Hepatocyte (in vitro differentiated cells): ENCODE results near the gene CDH12. TPM values are rescaled to one million over a fixed set of nuclear protein-coding genes. Genes with fewer than 3 reads are reported as not detected.
"Not testable (repeated sequence)": the region's sequence is repeated elsewhere in the genome, so short reads cannot be mapped to it uniquely, and the experiment has no call there.

ENCODE experiments used
- DNase-seq: peaks from one replicate; pipeline ENCODE4 v3.0.0-alpha.2; 2016; ENCODE audit warnings: low spot score
- H2AFZ ChIP-seq: fragments of 200-600 bp; sonication (generic); 2 replicates; pipeline ENCODE4 v1.6.0; 2016; ENCODE audit warnings: antibody characterized with exemption, mild to moderate bottlenecking
- H3K27ac ChIP-seq: fragments of 200-600 bp; sonication (generic); 2 replicates; pipeline ENCODE4 v1.5.1; 2016; ENCODE audit warnings: mild to moderate bottlenecking
- H3K27me3 ChIP-seq: fragments of 200-600 bp; sonication (generic); 2 replicates; pipeline ENCODE4 v1.6.1; 2016
- H3K36me3 ChIP-seq: fragments of 200-600 bp; sonication (generic); replicated peaks from 2 replicates; pipeline ENCODE4 v1.5.1; 2016; ENCODE audit warnings: low read depth; ENCODE audit not compliant: insufficient read depth
- H3K4me1 ChIP-seq: fragments of 200-600 bp; sonication (generic); 2 replicates; pipeline ENCODE4 v1.5.1; 2016; ENCODE audit warnings: mild to moderate bottlenecking, moderate library complexity; ENCODE audit not compliant: insufficient read depth
- H3K4me2 ChIP-seq: fragments of 200-600 bp; sonication (generic); 2 replicates; pipeline ENCODE4 v1.6.0; 2016
- H3K4me3 ChIP-seq: fragments of 200-600 bp; sonication (generic); 2 replicates; pipeline ENCODE4 v1.5.1; 2016; ENCODE audit warnings: mild to moderate bottlenecking
- H3K79me2 ChIP-seq: fragments of 200-600 bp; sonication (generic); 2 replicates; pipeline ENCODE4 v1.6.0; 2017; ENCODE audit warnings: mild to moderate bottlenecking
- H3K9me2 ChIP-seq: fragments of 200-600 bp; sonication (generic); replicated peaks from 2 replicates; pipeline ENCODE4 v1.6.0; 2017; ENCODE audit warnings: mild to moderate bottlenecking; ENCODE audit not compliant: insufficient read depth
- H3K9me3 ChIP-seq: fragments of 200-600 bp; sonication (generic); 2 replicates; pipeline ENCODE4 v1.5.1; 2016; ENCODE audit warnings: low read depth, mild to moderate bottlenecking
- H4K20me1 ChIP-seq: fragments of 200-600 bp; sonication (generic); 2 replicates; pipeline ENCODE4 v1.6.0; 2016; ENCODE audit warnings: mild to moderate bottlenecking; ENCODE audit not compliant: insufficient read depth, poor library complexity, severe bottlenecking
- EZH2 ChIP-seq: fragments of 200-600 bp; sonication (generic); IDR thresholded peaks from 2 replicates; pipeline ENCODE4 v1.6.1; 2016; ENCODE audit warnings: antibody characterized with exemption, mild to moderate bottlenecking, borderline replicate concordance
- EZH2phosphoT487 ChIP-seq: fragments of 200-600 bp; sonication (generic); IDR thresholded peaks from one replicate; pipeline ENCODE4 v1.6.1; 2018; ENCODE audit warnings: antibody characterized with exemption, mild to moderate bottlenecking, low read depth, moderate library complexity; ENCODE audit not compliant: unreplicated experiment, severe bottlenecking
- WGBS: methylation state at CpG from one replicate; pipeline ENCODE4 v1.1.6; 2016; ENCODE audit warnings: low lambda C conversion rate; ENCODE audit errors: missing lambda C conversion rate; 5-methylcytosine and 5-hydroxymethylcytosine counted together
- polyA plus RNA-seq: library from polyadenylated mRNA; unstranded; fragments of >200 nt; fragmentation: Nextera tagmentation; extraction: Ambion mirVana; gene quantifications from 2 replicates; pipeline ENCODE4 v1.2.1, GENCODE V29; 2016
- total RNA-seq: library from RNA; depleted of rRNA; stranded (reverse); fragments of >200 nt; gene quantifications from 2 replicates; pipeline ENCODE4 v1.2.3, GENCODE V29; 2014
- TF ChIP-seq, protein P1 (sequence below): fragments of 200-600 bp; sonication (generic); IDR thresholded peaks from 2 replicates; pipeline ENCODE4 v1.5.1; 2016; ENCODE audit warnings: antibody characterized with exemption, mild to moderate bottlenecking; ENCODE audit not compliant: poor library complexity

CDH12 gene
- total and polyA plus RNA-seq, 2 experiments from 2014 or later, result 15.4 to 44.5 TPM

DNA sequence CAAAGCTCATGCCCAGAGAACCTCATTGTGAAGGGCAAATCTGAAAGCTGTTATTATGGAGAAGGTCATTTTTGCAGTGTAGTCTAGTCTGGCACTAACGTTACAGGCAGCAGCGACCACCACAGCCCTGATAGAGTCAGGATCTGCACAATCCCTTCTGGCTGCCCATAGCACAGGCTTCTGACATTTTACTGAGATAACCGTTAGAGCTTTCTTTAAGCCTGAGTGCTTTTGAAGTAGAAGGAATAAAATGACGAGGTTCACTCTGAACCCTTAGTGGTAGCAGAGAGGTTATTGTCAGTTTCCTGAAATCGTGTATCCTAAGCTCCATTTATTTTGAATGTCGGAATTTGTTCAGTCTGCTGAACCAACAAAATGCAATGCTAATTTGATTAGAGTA, 505.1 kb downstream of the CDH12 start:
- Histone ChIP-seq H2AFZ (no peak overlapping the region), H3K4me2 (no peak overlapping the region), H3K36me3 (no peaks in the 10 kb centered on the region), H4K20me1 (no peaks in the 10 kb centered on the region), H3K9me3 (no peaks in the 10 kb centered on the region), H3K9me2 (no peaks in the 10 kb centered on the region), H3K4me1 (no peaks in the 10 kb centered on the region), H3K79me2 (no peaks in the 10 kb centered on the region), H3K4me3 (no peak overlapping the region), H3K27me3 (no peaks in the 10 kb centered on the region), H3K27ac (no peak overlapping the region)
- 73% methylated on average over 6 of the region's 6 CpGs for whole genome bisulfite sequencing
- TF ChIP-seq, protein P1, sequence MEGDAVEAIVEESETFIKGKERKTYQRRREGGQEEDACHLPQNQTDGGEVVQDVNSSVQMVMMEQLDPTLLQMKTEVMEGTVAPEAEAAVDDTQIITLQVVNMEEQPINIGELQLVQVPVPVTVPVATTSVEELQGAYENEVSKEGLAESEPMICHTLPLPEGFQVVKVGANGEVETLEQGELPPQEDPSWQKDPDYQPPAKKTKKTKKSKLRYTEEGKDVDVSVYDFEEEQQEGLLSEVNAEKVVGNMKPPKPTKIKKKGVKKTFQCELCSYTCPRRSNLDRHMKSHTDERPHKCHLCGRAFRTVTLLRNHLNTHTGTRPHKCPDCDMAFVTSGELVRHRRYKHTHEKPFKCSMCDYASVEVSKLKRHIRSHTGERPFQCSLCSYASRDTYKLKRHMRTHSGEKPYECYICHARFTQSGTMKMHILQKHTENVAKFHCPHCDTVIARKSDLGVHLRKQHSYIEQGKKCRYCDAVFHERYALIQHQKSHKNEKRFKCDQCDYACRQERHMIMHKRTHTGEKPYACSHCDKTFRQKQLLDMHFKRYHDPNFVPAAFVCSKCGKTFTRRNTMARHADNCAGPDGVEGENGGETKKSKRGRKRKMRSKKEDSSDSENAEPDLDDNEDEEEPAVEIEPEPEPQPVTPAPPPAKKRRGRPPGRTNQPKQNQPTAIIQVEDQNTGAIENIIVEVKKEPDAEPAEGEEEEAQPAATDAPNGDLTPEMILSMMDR, result no peak
- TF ChIP-seq EZH2phosphoT487 (no peak), EZH2 (no peak)
- DNase-seq, result no peak

DNA sequence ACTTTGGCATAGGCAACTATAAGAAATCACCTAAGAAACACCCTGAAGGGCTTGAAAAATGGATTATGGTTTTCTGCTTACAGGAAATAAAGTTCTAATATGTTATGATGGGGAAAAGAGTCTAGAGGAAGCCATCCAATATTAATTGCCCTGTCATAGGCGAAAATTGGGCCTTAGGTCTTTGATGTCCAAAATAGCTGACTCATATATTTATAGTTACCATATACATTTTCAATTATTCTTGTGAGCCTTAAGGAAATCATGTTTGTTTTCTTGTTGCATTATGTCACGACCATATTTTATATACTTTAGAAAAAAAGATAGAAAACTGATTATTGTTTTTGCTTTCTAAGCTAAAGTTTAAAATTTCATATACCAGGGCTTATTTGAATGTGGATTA, 509.1 kb downstream of the CDH12 start:
- no peaks in the 10 kb centered on the region for H3K4me1 ChIP-seq
- no peaks in the 10 kb centered on the region for H4K20me1 ChIP-seq
- H3K4me3 ChIP-seq, result no peak overlapping the region
- H3K79me2 ChIP-seq, result no peaks in the 10 kb centered on the region
- DNase-seq, result no peak
- no peak overlapping the region for H3K4me2 ChIP-seq
- no peaks in the 10 kb centered on the region for H3K27me3 ChIP-seq
- H2AFZ ChIP-seq, result no peak overlapping the region
- no peak overlapping the region for H3K27ac ChIP-seq
- 67% methylated on average over 2 of the region's 2 CpGs for WGBS
- no peaks in the 10 kb centered on the region for H3K9me3 ChIP-seq
- H3K36me3 ChIP-seq, result no peaks in the 10 kb centered on the region
- TF ChIP-seq, protein P1, result no peak
- TF ChIP-seq EZH2 (no peak), EZH2phosphoT487 (no peak)
- H3K9me2 ChIP-seq, result no peaks in the 10 kb centered on the region

DNA sequence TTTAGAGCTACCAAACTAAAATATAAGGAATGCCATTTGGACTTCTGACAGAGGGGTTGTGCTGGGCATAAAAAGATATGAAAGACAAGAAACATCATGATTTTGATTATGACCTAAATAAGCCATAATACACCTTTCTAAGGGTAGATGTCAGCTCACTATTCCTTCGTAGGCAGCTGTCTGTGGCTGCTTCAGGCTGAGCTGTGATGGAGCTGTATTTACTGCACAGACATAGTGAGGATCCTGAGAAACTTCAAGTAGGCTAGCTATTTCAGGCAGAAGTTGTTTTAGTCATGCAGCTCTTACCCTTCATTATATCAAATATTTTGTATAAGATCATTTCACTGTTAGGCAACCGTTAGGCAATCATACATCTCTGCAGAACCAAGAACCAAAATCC, 511.7 kb downstream of the CDH12 start:
- Histone ChIP-seq H3K9me2 (no peaks in the 10 kb centered on the region), H3K4me1 (no peaks in the 10 kb centered on the region), H3K36me3 (no peaks in the 10 kb centered on the region), H2AFZ (no peak overlapping the region), H3K27ac (no peak overlapping the region), H3K4me2 (no peak overlapping the region), H3K27me3 (no peaks in the 10 kb centered on the region), H3K9me3 (no peaks in the 10 kb centered on the region), H4K20me1 (no peaks in the 10 kb centered on the region), H3K79me2 (no peaks in the 10 kb centered on the region), H3K4me3 (no peak overlapping the region)
- WGBS, result 84% methylated on average over 2 of the region's 2 CpGs
- no peak for DNase-seq
- TF ChIP-seq, protein P1, result no peak
- TF ChIP-seq EZH2 (no peak), EZH2phosphoT487 (no peak)

DNA sequence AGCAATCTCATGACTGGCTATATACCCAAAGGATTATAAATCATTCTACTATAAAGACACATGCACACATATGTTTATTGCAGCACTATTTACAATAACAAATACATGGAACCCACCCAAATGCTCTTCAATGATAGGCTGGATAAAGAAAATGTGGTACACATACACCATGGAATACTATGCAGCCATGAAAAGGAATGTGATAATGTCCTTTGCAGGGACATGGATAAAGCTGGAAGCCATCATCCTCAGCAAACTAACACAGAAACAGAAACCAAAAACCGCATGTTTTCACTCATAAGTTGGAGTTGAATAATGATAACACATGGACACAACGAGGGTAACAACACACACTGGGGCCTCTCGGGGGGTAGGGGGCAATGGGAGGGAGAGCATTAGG, 520.2 kb downstream of the CDH12 start:
- 95% methylated on average over 3 of the region's 3 CpGs for WGBS
- H3K27ac ChIP-seq, DNase-seq: not testable (repeated sequence)

More for the DNA sequence above, 520.2 kb downstream of the CDH12 start:
- H3K36me3 ChIP-seq, H4K20me1 ChIP-seq, H3K27me3 ChIP-seq, H2AFZ ChIP-seq, H3K9me2 ChIP-seq, H3K4me3 ChIP-seq, H3K4me2 ChIP-seq, H3K79me2 ChIP-seq, H3K9me3 ChIP-seq, H3K4me1 ChIP-seq: not testable (repeated sequence)
